IPS-20b (cell line): ENCODE data around the gene PCSK1N.

Source experiments
- H3K27ac ChIP-seq: one replicate; pipeline ENCODE4 v1.5.1; 2013; ENCODE audit warnings: low read length
- H3K27me3 ChIP-seq: 2 replicates; pipeline ENCODE4 v1.6.1; 2013; ENCODE audit warnings: mild to moderate bottlenecking, low read length, inconsistent platforms; ENCODE audit not compliant: insufficient read depth
- H3K36me3 ChIP-seq: 2 replicates; pipeline ENCODE4 v1.6.1; 2013; ENCODE audit warnings: low read depth, mild to moderate bottlenecking, inconsistent platforms, low read length, moderate library complexity; ENCODE audit not compliant: insufficient read depth
- H3K4me1 ChIP-seq: 2 replicates; pipeline ENCODE4 v1.6.1; 2013; ENCODE audit warnings: mild to moderate bottlenecking, control low read depth, inconsistent platforms, low read length, moderate library complexity; ENCODE audit not compliant: insufficient read depth
- H3K4me3 ChIP-seq: 2 replicates; pipeline ENCODE4 v1.5.1; 2013; ENCODE audit warnings: mild to moderate bottlenecking, low read length, inconsistent platforms
- H3K9ac ChIP-seq: 2 replicates; pipeline ENCODE4 v1.6.1; 2013; ENCODE audit warnings: low read depth, mild to moderate bottlenecking, inconsistent platforms, low read length, moderate library complexity
- H3K9me3 ChIP-seq: 2 replicates; pipeline ENCODE4 v1.6.1; 2013; ENCODE audit warnings: mild to moderate bottlenecking, low read depth, low read length, inconsistent platforms; ENCODE audit not compliant: insufficient read depth

The PCSK1N gene

GRCh38 chrX:48786825-48787504 is 48.4 kb downstream of the PCSK1N start:
- H3K4me3 ChIP-seq: no peak overlapping the region
- no peaks in the 10 kb centered on the region for H3K4me1 ChIP-seq
- H3K9me3 ChIP-seq: no peaks in the 10 kb centered on the region
- H3K27ac ChIP-seq: no peak overlapping the region
- H3K9ac ChIP-seq: no peak overlapping the region
- H3K36me3 ChIP-seq: no peaks in the 10 kb centered on the region
- H3K27me3 ChIP-seq: no peaks in the 10 kb centered on the region

GRCh38 chrX:48786341-48786800 is 49.0 kb downstream of the PCSK1N start, which contains the start of gene GATA1:
GATA1 (plus strand) TSS chrX:48786590; CDS start chrX:48791110, 4,520 bp downstream.
- no peaks in the 10 kb centered on the region for H3K4me1 ChIP-seq
- H3K27ac ChIP-seq: no peak within 1 kb of the TSS
- no peaks in the 10 kb centered on the region for H3K27me3 ChIP-seq
- H3K4me3 ChIP-seq: no peak within 1 kb of the TSS
- no peaks in the 10 kb centered on the region for H3K36me3 ChIP-seq
- H3K9me3 ChIP-seq: no peaks in the 10 kb centered on the region
- no peak within 1 kb of the TSS for H3K9ac ChIP-seq

GRCh38 chrX:48785540-48786214 is 49.7 kb downstream of the PCSK1N start:
- no peaks in the 10 kb centered on the region for H3K4me1 ChIP-seq
- no peak overlapping the region for H3K27ac ChIP-seq
- no peaks in the 10 kb centered on the region for H3K9me3 ChIP-seq
- no peaks in the 10 kb centered on the region for H3K27me3 ChIP-seq
- no peaks in the 10 kb centered on the region for H3K36me3 ChIP-seq
- H3K9ac ChIP-seq: no peak overlapping the region
- no peak overlapping the region for H3K4me3 ChIP-seq

- Histone ChIP-seq H3K4me3 (no peak overlapping the region), H3K36me3 (no peaks in the 10 kb centered on the region), H3K4me1 (no peaks in the 10 kb centered on the region), H3K27ac (no peak overlapping the region), H3K9me3 (no peaks in the 10 kb centered on the region), H3K27me3 (no peaks in the 10 kb centered on the region), H3K9ac (no peak overlapping the region)
Observed at GRCh38 chrX:48785186-48785539, 50.2 kb downstream of the PCSK1N start.

GRCh38 chrX:48784726-48785125 is 50.7 kb downstream of the PCSK1N start:
- Histone ChIP-seq H3K36me3 (no peaks in the 10 kb centered on the region), H3K4me1 (no peaks in the 10 kb centered on the region), H3K4me3 (no peak overlapping the region), H3K9me3 (no peaks in the 10 kb centered on the region), H3K27me3 (no peaks in the 10 kb centered on the region), H3K9ac (no peak overlapping the region), H3K27ac (no peak overlapping the region)

- no peak overlapping the region for H3K9ac ChIP-seq
- H3K36me3 ChIP-seq: no peaks in the 10 kb centered on the region
- no peak overlapping the region for H3K4me3 ChIP-seq
Observed at GRCh38 chrX:48782795-48783194, 52.6 kb downstream of the PCSK1N start.

GRCh38 chrX:48782216-48782615 is 53.2 kb downstream of the PCSK1N start:
- H3K27me3 ChIP-seq: no peaks in the 10 kb centered on the region
- H3K9me3 ChIP-seq: no peaks in the 10 kb centered on the region
- H3K27ac ChIP-seq: no peak overlapping the region
- no peaks in the 10 kb centered on the region for H3K36me3 ChIP-seq
- no peak overlapping the region for H3K9ac ChIP-seq
- no peak overlapping the region for H3K4me3 ChIP-seq
- no peaks in the 10 kb centered on the region for H3K4me1 ChIP-seq

More at GRCh38 chrX:48782795-48783194, 52.6 kb downstream of the PCSK1N start:
- Histone ChIP-seq H3K27ac (no peak overlapping the region), H3K27me3 (no peaks in the 10 kb centered on the region), H3K4me1 (no peaks in the 10 kb centered on the region), H3K9me3 (no peaks in the 10 kb centered on the region)

- no peaks in the 10 kb centered on the region for H3K9me3 ChIP-seq
- no peak overlapping the region for H3K4me3 ChIP-seq
- no peak overlapping the region for H3K9ac ChIP-seq
- no peaks in the 10 kb centered on the region for H3K36me3 ChIP-seq
- H3K27ac ChIP-seq: no peak overlapping the region
- no peaks in the 10 kb centered on the region for H3K27me3 ChIP-seq
- H3K4me1 ChIP-seq: no peaks in the 10 kb centered on the region
Observed at GRCh38 chrX:48781705-48782104, 53.7 kb downstream of the PCSK1N start.
